Epithelial cell of proximal tubule (primary cell): ENCODE measurements around the gene ATP5F1D. TPM values are rescaled to one million over a fixed set of nuclear protein-coding genes. Genes with fewer than 3 reads are reported as not detected.

Source experiments
- DNase-seq: peaks from one replicate; pipeline ENCODE4 v3.0.0-alpha.2; 2011; ENCODE audit warnings: low read depth
- H3K4me3 ChIP-seq: 2 replicates; pipeline ENCODE4 v1.5.1; 2011; ENCODE audit warnings: low read depth, mild to moderate bottlenecking, low read length
- total RNA-seq: library from RNA; depleted of rRNA; stranded (reverse); fragments of >200 nt; gene quantifications from 2 replicates; pipeline ENCODE4 v1.2.3, GENCODE V29; 2015
- TF ChIP-seq, protein P1 (sequence below): conservative IDR thresholded peaks from 2 replicates; pipeline ENCODE4 v1.5.1; 2012; ENCODE audit warnings: low read depth, mild to moderate bottlenecking, low read length

The ATP5F1D gene
- total RNA-seq, 1 donor from 2014 or later, result 110 TPM

DNA sequence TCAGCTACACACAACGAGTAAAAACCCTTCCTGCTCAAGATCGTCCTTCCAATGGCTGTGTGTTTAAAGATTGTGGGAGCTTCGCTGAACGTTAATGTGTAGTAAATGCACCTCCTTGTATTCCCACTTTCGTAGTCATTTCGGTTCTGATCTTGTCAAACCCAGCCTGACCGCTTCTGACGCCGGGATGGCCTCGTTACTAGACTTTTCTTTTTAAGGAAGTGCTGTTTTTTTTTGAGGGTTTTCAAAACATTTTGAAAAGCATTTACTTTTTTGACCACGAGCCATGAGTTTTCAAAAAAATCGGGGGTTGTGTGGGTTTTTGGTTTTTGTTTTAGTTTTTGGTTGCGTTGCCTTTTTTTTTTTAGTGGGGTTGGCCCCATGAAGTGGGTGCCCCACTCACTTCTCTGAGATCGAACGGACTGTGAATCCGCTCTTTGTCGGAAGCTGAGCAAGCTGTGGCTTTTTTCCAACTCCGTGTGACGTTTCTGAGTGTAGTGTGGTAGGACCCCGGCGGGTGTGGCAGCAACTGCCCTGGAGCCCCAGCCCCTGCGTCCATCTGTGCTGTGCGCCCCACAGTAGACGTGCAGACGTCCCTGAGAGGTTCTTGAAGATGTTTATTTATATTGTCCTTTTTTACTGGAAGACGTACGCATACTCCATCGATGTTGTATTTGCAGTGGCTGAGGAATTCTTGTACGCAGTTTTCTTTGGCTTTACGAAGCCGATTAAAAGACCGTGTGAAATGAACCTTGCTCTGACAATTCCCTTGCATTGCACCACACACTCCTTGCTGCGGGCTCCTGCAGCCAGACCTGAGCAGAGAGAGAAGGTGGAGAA, 31.1 kb downstream of the ATP5F1D start:
- DNase-seq, result no peak
- H3K4me3 ChIP-seq, result no peak overlapping the region
- TF ChIP-seq, protein P1, sequence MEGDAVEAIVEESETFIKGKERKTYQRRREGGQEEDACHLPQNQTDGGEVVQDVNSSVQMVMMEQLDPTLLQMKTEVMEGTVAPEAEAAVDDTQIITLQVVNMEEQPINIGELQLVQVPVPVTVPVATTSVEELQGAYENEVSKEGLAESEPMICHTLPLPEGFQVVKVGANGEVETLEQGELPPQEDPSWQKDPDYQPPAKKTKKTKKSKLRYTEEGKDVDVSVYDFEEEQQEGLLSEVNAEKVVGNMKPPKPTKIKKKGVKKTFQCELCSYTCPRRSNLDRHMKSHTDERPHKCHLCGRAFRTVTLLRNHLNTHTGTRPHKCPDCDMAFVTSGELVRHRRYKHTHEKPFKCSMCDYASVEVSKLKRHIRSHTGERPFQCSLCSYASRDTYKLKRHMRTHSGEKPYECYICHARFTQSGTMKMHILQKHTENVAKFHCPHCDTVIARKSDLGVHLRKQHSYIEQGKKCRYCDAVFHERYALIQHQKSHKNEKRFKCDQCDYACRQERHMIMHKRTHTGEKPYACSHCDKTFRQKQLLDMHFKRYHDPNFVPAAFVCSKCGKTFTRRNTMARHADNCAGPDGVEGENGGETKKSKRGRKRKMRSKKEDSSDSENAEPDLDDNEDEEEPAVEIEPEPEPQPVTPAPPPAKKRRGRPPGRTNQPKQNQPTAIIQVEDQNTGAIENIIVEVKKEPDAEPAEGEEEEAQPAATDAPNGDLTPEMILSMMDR, result no peak

DNA sequence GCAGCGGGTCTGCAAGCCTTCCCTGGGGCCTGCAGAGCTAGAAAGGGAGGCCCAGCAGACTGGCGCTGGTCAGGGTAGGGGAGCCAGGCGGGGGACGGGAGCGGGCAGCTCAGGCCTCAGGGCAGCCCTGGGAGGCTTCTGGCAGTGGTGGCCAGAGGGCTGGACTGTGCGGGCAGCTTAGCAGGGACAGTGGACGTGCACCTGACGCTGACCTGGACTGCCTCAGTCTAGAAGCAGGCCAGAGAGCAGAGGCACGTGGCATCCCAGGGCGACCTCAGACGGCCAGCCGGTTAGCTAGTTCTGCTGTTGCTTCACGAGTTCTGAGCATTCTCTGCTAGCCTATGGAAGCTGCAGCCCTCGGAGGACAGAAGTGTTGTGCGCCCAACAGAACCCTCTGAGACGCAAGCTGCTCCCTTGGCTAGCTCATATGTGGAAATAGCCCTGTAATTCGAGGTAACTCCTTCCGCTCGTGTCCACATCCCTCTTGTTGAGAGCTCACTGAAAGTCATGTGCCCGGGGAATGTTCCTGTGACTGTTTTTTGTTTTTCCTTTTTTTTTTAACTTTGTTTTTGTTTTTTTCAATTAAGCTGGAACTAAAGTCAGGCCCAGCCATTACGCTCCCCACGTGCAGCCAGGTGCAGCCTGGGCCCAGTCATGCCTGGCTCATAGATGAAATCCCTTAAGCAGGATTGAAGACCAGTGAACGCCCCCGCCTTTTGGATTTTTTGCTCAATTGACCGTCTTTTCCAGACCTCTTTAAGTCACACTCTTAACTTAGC, 31.9 kb downstream of the ATP5F1D start:
- DNase-seq, result no peak
- no peak overlapping the region for H3K4me3 ChIP-seq
- TF ChIP-seq, protein P1, result no peak

DNA sequence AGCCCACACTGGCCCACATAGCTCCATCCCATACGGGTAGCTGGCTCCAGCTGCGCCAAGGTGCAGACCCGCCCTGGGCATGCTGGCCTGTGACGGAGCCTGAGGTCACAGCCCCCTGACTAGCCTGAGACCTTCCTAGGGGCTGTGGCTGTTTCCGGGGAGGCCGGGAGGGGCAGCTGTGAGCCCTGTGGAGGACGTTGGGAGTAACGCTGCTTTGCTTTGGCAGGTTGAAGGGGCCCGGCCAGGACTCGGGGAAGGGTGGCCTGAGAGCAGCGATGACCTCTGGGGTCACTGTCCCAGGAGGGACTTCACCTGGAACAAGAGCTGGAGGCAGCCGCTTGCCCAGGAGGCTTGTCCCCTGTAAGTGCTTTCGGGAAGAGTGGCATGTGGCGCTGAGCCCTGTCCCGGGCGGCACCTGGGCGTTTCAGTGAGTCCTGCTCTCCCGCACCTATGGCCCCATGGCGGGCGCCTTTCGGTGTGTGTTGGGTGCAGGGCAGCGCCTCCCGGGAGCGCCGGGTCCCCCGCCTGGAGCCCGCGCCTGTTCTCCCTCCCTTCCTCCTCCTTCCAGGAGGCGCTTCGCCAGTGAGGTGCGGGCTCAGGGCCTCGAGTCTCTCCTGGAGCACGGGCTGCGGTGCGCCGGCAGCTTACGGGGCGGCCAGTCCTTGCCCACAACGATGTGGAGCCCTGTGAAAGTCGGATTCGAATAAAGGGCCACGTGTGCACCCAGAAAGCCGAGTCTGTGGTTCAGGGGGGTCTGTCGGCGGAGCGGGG, 32.7 kb downstream of the ATP5F1D start:
- H3K4me3 ChIP-seq, result peak overlapping the region; percentile 85
- TF ChIP-seq, protein P1, result no peak
- DNase-seq, result no peak

DNA sequence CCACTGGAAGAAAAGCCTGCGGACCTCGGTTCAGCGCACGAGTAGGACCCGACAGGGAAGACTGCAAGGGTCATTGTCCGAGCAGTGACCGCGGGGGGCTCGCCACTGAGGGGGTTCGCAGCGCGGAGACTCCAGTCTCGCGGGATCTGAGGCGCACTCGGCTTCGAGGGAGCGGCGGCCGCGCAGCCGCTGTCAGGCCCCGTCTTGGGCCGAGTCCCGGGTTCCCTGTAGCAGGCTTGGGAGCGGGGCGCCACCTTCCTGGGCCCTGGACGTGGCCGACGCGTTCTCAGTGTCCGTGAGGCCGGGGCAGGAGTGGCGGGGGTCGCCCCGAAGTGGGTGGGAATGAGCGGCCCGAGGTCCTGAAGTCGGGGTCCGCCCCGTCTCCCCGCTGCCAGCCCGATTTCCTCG, 33.3 kb downstream of the ATP5F1D start:
- TF ChIP-seq, protein P1, result no peak

DNA sequence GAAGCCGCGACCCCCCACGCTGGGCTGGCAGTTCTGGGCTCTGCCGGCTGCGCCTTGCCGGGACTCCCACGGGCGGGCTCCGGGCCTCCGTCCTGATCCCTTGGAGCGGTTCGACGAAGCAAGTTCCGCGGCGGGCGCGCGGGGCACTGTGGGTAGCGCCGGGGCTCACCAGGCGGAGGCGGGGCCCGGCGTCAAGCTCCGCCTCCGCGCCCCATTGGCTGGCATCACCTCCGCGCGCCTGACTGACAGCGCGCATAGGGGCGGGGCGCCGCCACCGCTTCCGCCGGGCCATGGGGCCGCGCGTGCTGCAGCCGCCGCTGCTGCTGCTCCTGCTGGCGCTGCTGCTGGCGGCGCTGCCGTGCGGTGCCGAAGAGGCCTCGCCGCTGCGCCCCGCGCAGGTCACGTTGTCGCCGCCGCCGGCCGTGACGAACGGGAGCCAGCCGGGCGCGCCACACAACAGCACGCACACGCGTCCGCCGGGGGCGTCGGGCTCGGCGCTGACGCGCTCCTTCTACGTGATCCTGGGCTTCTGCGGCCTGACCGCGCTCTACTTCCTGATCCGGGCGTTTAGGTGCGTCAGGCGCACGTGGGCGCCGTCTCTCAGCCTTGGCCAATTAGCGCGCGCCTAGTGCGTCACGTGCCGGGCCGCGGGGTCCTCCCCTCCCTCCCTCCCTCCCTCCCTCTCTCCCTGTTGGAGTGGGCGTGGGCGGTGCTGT, 33.9 kb downstream of the ATP5F1D start, which contains the start of gene FAM174C:
FAM174C (plus strand) TSS at position 271 of the 716 bp plus-strand sequence; CDS start at position 291, 20 bp downstream.
- TF ChIP-seq, protein P1, result no peak
- DNase-seq, result peak; percentile 66
- peak within 1 kb of the TSS; percentile 85 for H3K4me3 ChIP-seq

More for the DNA sequence above, 33.3 kb downstream of the ATP5F1D start:
- DNase-seq, result no peak
- peak overlapping the region; percentile 85 for H3K4me3 ChIP-seq

DNA sequence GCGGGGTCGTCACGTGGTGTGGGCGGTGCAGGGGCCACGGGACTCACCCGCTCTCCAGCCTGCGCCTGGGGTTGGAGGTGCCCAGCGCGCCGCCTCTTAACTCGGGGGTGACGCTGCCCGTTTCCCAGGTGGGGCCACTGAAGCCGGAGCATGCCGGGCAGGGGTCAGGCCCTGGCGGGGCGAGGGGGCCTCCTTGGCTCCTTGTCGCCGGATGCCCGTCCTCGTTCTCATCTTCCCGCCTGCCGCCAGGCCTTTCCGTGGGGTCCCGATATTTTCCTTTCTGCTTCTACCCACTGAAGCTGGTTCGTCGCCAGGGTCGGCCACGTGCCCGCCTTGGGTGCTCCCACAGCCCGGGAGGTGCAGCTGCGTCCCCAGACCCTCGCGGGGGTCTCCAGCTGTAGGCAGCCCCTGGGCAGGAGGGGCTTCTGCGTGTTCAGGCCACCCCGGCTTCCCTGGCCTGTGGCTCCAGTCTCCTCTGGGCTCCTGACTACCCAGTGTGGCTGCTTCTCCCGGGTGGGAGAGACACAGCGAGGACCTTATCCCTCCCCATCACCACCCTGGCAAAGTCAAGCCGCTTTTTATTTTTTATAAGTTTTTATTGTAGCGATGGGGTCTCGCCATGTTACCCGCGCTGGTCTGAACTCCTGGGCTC, 34.6 kb downstream of the ATP5F1D start:
- H3K4me3 ChIP-seq, result peak overlapping the region; percentile 85
- TF ChIP-seq, protein P1, result no peak
- DNase-seq, result no peak
